Measurements from ENCODE around the gene CNTN5.
"Not testable (repeated sequence)": the region's sequence is repeated elsewhere in the genome, so short reads cannot be mapped to it uniquely, and the experiment has no call there.

Gene CNTN5

GRCh38 chr11:99279266-99279665, 258.5 kb downstream of the CNTN5 start:
- DNase-seq = no peak

- DNase-seq = no peak
Measured at GRCh38 chr11:99281331-99281730, 260.6 kb downstream of the CNTN5 start.

DNA sequence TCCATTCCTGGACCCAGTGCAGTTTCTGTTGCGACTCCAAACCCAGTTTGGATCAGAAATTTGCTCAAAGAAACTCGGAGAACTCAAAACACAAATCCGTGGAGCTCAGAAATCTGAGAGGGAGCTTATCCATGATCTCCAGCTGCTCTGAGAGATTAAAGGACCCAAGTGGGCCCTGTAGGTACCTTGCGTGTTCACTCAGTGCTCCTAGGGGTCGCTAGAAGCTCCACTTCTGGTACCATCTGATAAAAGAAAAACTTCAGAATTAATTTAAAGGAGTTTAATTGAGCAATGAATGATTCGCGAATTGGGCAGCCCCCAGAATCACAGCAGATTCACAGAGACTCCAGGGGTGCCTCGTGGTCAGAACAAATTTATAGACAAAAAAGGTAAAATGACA, 277.2 kb downstream of the CNTN5 start:
- not testable (repeated sequence) for DNase-seq

DNA sequence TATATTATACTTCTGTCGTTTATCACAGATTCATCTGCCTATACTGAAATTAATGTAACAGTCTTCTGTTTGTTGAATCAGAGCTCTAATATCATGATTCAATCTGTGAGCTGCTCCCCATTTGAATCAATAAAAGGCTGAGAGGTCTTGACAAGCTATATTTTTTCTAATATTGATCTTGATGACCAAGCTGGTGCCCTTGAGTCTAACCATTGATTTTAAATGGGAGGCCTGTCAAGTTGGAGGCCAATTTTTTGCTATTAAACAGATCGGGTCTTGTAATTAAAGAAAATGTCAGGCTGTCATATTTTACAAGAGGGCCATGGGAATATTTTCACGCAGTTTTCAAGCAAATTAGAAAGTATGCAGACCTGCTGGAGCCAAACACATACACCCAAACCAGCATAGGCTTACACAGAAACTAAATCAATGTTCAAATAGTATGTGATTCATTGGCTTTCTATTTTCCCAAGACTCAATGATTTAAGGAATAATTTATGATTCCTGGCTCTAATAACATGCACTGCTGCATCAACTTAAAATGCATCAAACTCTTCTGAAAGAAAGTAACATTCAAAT, 286.9 kb downstream of the CNTN5 start:
- DNase-seq = no peak

DNA sequence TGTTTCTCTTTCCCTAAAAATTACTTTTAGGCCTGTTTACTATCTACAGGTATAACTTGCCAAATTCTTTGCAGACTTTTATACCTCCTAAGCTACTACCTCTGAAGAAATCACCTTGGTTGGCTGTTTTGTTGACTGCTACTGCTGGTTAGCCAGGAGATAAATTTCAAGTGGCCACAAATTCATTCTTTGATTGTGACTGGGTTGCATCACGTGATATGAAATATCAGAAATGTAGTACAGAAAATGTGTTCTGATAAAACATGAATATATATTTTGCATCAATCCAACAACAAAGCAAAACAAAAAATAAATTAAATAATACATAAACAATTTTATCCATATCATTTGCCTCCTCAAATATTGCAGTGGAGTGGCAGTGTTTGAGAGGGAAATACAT, 291.1 kb downstream of the CNTN5 start:
- DNase-seq = no peak

DNA sequence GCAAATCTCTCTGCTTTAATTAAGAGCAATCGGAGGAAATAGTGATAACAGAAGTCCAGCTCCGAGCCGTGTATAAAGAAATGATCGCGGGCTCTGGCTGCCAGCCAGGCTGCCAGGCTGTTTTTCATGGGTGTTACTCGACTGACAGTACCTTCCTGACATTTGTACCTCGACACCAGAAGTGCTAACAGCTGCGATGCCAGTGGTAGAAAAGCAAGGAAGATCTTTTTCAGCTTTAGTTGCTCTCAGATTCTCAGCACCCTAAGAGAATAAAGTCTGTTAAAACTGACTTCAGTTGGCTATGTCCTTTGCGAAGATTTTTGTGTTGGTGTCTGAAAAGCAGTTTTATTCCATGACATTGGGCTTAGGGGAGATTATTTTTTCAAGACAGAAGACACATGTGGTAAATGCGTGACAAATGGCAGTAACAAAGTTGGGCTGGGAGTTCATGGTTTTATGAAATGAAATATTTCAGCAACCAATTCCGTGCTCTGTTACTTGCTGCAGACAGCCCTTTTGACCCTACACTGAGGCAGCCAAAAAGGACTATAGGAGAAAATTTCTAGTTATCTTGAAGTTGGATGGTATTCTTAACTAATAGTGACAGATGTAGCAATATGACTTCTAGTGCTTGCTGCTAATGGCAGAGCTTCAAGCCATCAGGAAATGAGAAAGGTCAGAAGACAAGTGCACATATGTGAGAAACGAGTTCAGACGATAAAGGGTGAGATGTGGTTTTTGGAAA, 296.2 kb downstream of the CNTN5 start:
- no peak for DNase-seq

DNA sequence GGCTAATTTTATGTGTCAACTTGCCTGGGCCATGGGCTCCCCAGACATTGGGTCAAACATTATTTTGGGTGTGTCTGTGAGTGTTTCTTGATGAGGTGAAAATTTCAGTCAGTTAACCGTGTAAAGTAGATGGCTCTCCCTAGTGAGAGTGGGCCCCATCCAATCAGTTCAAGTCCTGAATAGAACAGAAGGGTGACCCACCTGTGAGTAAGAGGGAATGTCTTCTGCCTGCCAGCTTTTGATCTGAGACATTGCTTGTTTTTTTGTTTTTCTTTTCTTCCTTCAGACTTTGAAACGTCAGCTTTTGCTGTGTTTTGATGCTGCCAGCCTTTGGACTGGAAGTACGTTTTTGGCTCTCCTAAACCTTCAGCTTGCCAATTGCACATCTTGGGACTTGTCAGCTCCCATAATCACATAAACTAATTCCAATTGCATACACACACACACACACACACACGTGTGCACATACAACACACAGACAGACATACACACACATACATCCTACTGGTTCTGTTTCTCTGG, 300.1 kb downstream of the CNTN5 start:
- no peak for DNase-seq

GRCh38 chr11:99325847-99326246, 305.1 kb downstream of the CNTN5 start:
- no peak for DNase-seq

DNA sequence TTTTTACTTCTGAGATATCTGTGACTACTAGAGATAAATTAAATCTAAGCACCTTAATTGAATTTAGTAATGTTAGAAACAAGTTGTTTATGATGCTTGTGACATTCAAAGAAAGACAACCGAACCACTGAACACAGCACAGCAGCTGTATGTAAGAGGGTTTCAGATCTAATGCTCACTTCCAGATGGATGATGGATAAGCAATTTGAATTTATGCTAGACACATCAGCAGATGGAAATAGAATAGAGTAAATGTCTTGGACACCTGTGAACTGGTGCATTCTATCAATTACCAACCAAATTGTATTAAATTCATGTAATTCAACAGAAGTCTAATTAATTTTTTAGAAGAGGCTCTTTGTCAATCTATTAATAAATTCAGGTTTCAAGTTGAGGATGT, 306.3 kb downstream of the CNTN5 start:
- no peak for DNase-seq

- DNase-seq = no peak
Measured at GRCh38 chr11:99327527-99327926, 306.8 kb downstream of the CNTN5 start.

- DNase-seq = no peak
Measured at GRCh38 chr11:99333621-99334020, 312.9 kb downstream of the CNTN5 start.

DNA sequence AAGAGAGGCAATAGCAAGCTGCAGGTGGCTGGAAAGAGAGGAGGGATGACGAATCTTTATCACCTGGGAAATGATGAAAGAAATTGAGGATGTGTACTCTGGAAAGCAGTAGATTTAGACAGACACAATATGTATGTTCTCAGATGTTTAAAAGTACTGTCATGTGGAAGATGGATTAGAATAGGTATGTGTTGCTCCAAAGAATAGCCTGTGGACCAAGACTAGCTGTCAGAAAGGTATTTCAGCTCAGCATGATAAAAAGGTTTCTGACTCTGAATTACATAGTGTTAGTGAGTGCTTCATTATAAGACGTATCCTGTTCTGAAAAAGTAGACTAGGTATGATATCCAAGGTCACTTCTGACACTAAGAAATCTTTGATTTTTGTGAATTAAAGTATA, 322.4 kb downstream of the CNTN5 start:
- DNase-seq = no peak

DNA sequence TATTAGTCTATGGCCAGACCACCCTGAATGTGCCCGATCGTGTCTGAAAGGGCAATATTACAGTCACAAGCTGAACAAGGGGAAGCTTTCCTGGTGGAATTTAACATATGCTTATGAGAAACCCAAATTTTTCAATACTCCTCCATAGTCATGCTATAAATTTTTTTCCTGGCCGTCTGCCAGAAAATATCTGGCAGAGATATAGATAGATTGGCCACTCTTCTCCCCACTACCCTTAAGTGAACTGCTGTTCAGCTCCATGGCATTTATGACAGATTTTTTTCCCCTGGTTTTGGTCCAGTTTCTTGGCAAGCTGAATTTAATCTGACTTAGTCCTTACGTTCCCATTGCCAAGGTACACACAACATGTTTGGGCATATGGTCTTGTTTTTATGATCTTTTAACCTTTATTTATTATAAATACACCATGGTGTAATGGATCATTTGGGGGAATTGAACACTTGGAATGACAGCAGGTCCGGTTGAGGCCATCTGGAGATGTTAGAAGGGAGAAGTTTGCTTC, 328.5 kb downstream of the CNTN5 start:
- no peak for DNase-seq

DNA sequence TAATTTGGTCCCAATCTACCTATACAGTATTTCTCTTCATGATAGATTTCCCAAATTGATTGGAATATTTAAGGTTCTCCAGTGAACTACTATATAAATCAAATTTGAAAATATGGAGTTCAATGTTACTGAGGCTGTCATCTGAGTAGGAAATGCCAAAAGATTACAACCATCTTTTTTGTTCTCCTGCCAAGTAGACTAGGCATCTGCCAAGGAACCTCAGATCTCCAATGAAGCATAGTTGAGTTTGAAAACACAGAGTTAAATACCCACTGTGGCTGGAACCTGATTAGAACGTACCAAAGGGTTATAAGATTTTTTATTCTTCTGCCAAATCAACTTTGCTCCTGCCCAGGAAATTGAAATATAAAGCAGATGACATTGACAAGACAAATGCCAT, 330.9 kb downstream of the CNTN5 start:
- no peak for DNase-seq

DNA sequence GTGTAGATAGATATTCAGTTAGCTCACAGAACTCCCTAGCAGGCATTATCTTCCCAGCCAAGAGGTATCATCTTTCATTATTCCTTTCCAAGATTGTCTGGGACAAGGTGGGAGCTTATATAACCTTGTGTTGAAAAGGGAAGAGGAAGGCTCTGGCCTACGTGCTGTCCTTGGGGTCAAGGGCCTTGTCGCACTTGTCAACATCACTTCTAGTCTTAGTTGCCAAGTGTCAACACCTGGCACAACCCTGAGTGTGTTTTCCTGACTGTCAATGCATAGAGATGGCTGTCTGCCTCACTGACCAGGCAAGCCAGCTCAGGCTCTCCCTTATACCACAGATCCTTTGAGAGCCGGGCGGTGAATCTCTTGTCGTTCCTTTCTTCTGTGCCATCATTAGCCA, 331.9 kb downstream of the CNTN5 start:
- DNase-seq = no peak

DNA sequence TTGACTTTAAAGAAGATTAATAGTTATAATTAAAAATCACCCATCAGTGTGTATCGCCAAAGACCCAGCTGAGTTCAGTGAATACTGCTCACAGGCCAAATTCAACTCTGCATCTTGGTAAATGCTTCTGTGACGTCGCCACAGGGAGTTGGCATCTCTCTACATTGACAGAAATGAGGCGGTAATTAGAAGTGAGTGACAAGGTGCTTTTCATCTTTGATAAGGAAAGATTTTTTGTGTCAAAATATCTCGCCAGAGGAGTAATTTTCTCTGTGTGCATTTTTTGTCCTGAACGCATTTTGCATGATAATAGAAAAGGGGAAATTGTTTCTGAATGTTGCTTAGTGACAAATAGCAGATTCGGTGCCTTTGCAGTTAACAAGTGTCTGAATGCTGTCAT, 345.8 kb downstream of the CNTN5 start:
- no peak for DNase-seq

GRCh38 chr11:99368583-99368982, 347.8 kb downstream of the CNTN5 start:
- DNase-seq = no peak

DNA sequence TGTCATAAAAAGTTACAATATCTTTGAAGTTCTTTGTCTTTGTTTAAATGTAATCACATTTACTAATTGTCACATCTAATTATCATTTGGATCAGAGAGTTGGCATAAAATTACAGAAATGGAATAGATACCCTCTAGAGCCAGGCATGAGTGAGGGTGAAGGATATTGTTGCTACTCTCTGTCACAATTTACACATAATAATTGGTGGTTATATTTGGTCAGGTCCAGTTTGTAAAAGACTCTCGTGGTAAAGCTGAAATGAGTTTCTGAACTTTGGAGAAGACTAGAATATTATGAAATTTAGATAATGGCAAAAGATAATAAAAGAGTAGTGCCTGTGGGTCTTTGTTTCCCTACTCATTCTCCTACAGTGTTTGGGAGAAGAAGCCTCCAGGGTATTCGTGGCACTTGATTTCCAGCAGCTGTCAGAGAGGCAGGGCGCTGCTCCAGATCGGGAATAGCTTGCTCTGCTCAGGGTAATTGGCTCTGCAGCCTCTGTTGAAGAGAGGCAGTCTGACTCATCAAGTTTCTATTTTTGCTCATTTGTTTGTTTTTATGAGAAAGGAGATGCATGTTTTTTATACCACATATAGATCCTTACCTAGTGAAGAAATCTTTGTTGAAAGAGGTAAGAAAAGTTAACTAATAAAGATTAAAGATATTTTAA, 349.9 kb downstream of the CNTN5 start:
- no peak for DNase-seq

- no peak for DNase-seq
Measured at GRCh38 chr11:99371257-99371656, 350.5 kb downstream of the CNTN5 start.

GRCh38 chr11:99376463-99376862, 355.7 kb downstream of the CNTN5 start:
- no peak for DNase-seq

GRCh38 chr11:99383648-99384245, 363.0 kb downstream of the CNTN5 start:
- no peak for DNase-seq

DNA sequence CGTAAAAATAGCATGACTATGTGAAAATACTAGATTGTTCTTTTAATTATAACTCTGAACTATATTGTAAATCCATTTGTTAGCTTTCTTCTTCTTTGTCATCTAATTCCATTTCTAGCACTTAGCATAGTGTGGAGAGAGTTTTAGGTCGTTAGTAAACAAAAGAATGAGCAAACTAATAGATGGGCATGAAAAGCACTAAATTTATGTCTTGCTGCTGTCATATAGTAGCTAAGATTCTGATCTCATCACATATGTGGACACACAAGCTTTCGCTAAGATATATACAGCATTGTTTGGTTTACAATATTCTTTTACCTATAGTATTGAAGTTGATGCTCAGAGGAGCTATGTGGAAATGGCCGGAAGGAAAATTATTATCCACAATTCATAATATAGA, 370.5 kb downstream of the CNTN5 start:
- no peak for DNase-seq

GRCh38 chr11:99406345-99406744, 385.6 kb downstream of the CNTN5 start:
- DNase-seq = no peak

DNA sequence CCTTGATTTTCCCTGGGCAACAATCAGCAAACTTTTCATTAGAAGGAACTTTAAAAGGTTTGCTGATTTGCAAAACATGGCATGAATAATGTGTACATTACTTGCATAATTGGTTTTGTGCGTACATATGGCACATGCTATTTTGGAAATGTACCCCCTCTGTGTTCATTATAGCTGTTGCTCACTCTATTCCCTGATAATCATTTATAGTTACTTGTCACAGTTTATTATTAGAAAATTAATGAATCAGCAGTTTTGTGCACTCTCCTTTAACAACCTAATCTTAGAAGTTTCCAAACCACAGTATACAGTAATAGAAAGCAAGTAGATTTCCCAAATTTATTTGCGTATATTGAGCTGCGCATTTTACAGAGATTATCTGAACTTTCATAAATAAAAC, 389.9 kb downstream of the CNTN5 start:
- no peak for DNase-seq

Data from suppressor macrophage treated with lipopolysaccharide for 4 hours (primary cell).